Stimulated activated CD4-positive, alpha-beta T cell treated with anti-CD3 and anti-CD28 coated beads, Interleukin-15, amount 100 ng/mL, for 48 hours (primary cell): ENCODE data around the gene U2AF1L4.
A peak's percentile ranks its signal among the peaks of the same experiment; 100 is the strongest.

Experiments used
- DNase-seq, 2 donors: peaks; one replicate each; pipeline ENCODE4 v3.0.0-alpha.2; 2020; ENCODE audit warnings: low read depth in 2 of 2

Gene U2AF1L4

GRCh38 chr19:35712567-35713505 lies 32.4 kb downstream of the U2AF1L4 start:
- DNase-seq, result peak; percentile 80 to 82

GRCh38 chr19:35710784-35711723 lies 34.2 kb downstream of the U2AF1L4 start:
- DNase-seq, result peak; percentile 65 to 69

GRCh38 chr19:35708391-35708790 lies 36.8 kb downstream of the U2AF1L4 start:
- no peak for DNase-seq

GRCh38 chr19:35704218-35704617 lies 41.0 kb downstream of the U2AF1L4 start, which contains the start of gene ZBTB32:
ZBTB32 (plus strand) TSS chr19:35704558; CDS start chr19:35714627, 10,069 bp downstream.
- DNase-seq, result no peak

- no peak for DNase-seq
Measured at GRCh38 chr19:35703343-35703742, 41.9 kb downstream of the U2AF1L4 start.

GRCh38 chr19:35702223-35703012 lies 42.8 kb downstream of the U2AF1L4 start:
- DNase-seq, result peak; percentile 91 to 92

GRCh38 chr19:35696835-35697234 lies 48.4 kb downstream of the U2AF1L4 start:
- DNase-seq, result no peak

GRCh38 chr19:35695895-35696422 lies 49.3 kb downstream of the U2AF1L4 start:
- DNase-seq, result no peak

GRCh38 chr19:35693835-35694599 lies 51.2 kb downstream of the U2AF1L4 start:
- DNase-seq, result peak; percentile 81 to 87

- no peak for DNase-seq
Measured at GRCh38 chr19:35693422-35693821, 51.8 kb downstream of the U2AF1L4 start.
